CD4-positive, alpha-beta T cell treated with Interleukin-17A for 4 hours (primary cell): ENCODE measurements around the gene DPF3.

ENCODE experiments used
- DNase-seq: peaks from one replicate; pipeline ENCODE4 v3.0.0-alpha.2; 2020; ENCODE audit warnings: mixed read lengths

DPF3 gene

DNA sequence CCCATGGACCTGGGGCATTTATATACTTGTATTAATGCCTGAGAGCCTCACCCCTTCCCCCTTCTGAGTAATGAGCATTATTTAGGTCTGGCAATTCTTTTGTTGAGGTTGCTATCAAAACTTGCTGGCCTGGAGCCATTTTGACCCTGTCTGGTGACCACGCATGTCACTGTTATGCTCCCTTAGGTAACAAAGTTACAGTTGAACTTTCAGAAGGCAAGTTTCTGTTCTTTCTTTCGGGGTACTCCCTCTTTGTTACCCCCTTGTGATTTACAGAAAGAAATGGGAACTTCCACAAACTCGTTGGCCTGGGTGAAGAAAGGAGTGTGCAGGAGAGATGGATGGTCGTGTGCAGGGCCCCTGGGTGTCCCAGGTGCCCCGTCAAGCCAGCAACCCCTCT is 305.4 kb downstream of the DPF3 start:
- no peak for DNase-seq

DNA sequence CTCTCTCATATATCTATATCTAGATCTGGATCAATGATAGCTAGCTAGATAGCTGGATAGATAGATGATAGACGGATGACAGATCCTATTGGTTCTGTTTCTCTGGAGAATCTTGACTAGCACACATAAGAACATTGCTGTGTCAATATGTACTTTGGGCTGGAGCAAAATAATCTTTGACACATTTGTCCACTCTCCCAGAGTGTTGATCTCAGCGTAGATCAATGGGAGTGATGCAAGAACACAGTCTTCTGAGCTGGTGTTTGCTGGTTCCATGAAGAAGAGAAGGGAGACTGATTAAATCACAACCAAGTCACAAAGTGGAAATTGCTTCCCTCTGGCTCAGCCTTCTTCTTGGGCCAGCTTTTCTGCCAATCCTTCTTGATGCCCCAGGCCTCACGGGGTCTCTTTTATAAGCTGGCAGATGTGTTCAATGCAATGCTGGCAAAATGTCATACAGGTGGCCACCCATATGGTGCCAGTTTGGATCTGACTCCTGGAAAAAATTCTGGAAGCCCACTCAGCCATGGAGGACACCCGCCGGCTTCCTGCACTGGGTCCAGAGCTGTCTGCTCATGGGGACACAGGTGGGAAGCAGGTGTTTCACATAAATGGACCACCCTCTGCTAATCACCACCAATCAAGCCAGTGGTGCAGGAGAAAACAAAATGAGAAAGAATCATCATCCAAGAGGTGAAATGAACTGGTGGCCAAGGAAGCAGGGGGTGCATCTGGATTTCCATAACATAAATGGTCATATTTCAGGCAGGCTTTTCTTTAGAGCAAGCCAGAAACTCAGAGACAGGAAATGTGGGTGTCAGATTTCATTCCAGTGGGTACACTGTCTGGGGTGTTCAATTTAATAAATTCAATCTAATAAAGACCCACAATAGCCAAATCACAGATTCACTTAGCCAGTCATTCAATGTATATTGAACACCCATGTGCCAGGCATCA is 310.3 kb downstream of the DPF3 start:
- DNase-seq = no peak

GRCh38 chr14:72582582-72582981 is 311.3 kb downstream of the DPF3 start:
- DNase-seq = no peak

DNA sequence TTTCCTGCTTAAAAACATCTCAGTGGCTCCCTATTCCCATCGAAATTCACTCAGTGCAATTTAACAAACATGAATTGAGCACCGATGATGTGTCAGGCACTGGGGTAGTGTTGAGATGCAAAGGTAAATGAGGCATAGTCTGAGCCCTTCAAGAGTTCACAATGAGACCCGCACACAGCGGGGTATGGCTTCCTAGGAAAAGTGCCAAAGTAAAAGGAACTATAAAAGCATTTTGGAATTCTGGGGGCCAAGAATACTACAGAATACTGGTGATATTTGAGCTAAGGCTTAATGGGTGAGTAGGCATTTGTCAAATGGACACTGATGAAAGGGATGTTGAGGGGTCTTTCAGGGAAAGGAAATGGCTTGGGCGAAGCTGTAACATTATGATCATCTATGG is 315.4 kb downstream of the DPF3 start:
- DNase-seq = no peak

- DNase-seq = no peak
Observed at GRCh38 chr14:72577521-72577920, 316.4 kb downstream of the DPF3 start.

- DNase-seq = no peak
Observed at GRCh38 chr14:72576258-72576657, 317.6 kb downstream of the DPF3 start.

DNA sequence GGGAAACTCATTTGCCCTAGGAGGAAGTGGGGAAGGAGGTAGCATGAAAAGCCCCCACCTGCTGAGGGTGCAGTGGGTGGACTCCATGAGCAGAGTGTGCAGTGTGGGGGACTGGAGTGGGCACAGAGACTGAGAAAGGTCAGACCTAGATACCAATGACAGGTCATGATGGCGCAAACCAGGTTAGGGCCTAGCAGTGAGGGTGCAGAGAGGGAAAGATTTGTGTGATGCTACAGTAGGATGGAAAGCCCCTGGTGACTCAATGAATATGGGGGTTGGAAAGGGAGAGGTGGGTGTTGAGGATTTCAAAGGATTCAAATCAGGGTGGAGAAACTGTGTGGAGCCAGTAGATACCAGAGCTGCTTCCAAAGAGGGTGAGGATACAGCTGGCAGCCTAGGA is 319.2 kb downstream of the DPF3 start:
- no peak for DNase-seq

DNA sequence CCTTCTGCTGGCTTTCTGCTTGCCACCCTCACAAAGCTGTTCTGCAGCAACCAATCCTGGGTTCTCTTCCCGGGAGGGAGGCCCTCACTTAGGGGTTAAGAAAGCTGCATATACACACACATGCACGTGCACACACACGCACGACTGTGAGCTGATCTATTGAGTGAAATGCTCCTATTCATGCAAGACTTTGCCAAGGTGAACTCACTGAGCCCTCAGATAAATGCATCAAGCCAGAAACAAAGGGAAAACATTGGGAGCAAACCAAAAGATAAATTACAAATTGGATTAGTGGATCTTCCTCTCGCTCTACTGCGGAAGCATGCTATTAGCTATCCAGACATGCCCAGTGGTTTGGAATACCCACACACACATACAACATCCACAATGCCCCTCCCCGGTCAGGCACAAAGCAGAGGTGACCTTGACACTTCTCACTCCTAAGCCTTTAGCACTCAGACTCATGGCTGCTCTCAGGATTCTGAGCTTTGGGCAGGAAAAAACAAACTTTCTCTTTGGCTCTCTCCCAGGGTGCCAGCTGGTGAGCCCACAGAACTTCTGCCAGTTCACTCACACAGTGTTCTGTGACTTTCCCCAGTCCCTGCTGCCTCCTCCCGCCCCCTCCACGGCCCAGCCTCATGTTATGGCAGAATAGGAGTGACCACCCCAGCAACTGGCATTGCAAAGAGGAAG is 320.0 kb downstream of the DPF3 start:
- no peak for DNase-seq
